Prostate gland (tissue), 2 donors: ENCODE measurements around the gene ALDH1L1.

Source experiments
- CTCF ChIP-seq, 4 experiments: fragments of 200-600 bp in 2 of 4; fragments of 450-650 bp in 2 of 4; sonication (generic) in 2 of 4; IDR thresholded peaks; 1 replicate in 3 of 4; 2 replicates in 1 of 4; pipeline ENCODE4 v1.5.1; 2016 to 2019; ENCODE audit warnings: antibody characterized with exemption in 4 of 4, mild to moderate bottlenecking in 2 of 4, moderate library complexity in 2 of 4
- POLR2A ChIP-seq: fragments of 450-650 bp; IDR thresholded peaks from one replicate; pipeline ENCODE4 v1.6.1; 2016; ENCODE audit warnings: antibody characterized with exemption, mild to moderate bottlenecking
- POLR2AphosphoS5 ChIP-seq: sonication (generic); formaldehyde crosslinking; IDR thresholded peaks from one replicate; pipeline ENCODE4 v1.6.1; 2017; ENCODE audit warnings: antibody characterized with exemption

- TF ChIP-seq CTCF (IDR thresholded peaks at IDR 0.05) (no peak), POLR2A (no peak), POLR2AphosphoS5 (no peak)
These were observed 52.9 kb downstream of the ALDH1L1 start for GRCh38 chr3:126127452-126127851.
